H9 (cell line): Measurements from ENCODE around the gene OLFM1. TPM values are rescaled to one million over a fixed set of nuclear protein-coding genes. Genes with fewer than 3 reads are reported as not detected.
A peak's percentile ranks its signal among the peaks of the same experiment; 100 is the strongest.

Source experiments
- DNase-seq: peaks from one replicate; pipeline ENCODE4 v3.0.0-alpha.2; 2017
- H2AFZ ChIP-seq: one replicate; pipeline ENCODE4 v1.6.1; 2013; ENCODE audit warnings: mild to moderate bottlenecking, low read length, control low read depth, moderate library complexity
- H2AK5ac ChIP-seq: 2 replicates; pipeline ENCODE4 v1.6.1; 2013; ENCODE audit warnings: low read length, control low read depth, mixed read lengths; ENCODE audit not compliant: insufficient read length
- H2BK120ac ChIP-seq: one replicate; pipeline ENCODE4 v1.6.1; 2013; ENCODE audit warnings: low read depth, mild to moderate bottlenecking, low read length, control low read depth, inconsistent platforms; ENCODE audit not compliant: poor library complexity, severe bottlenecking
- H2BK12ac ChIP-seq: 2 replicates; pipeline ENCODE4 v1.6.1; 2013; ENCODE audit warnings: low read length, control low read depth, mixed read lengths, low read depth; ENCODE audit not compliant: insufficient read length
- H2BK15ac ChIP-seq: 2 replicates; pipeline ENCODE4 v1.6.1; 2013; ENCODE audit warnings: low read depth, low read length, control low read depth
- H2BK20ac ChIP-seq: one replicate; pipeline ENCODE4 v1.6.1; 2013; ENCODE audit warnings: low read depth, mild to moderate bottlenecking, low read length, control low read depth, inconsistent platforms; ENCODE audit not compliant: poor library complexity, severe bottlenecking
- H2BK5ac ChIP-seq: 2 replicates; pipeline ENCODE4 v1.6.1; 2013; ENCODE audit warnings: low read length, control low read depth, mixed read lengths; ENCODE audit not compliant: insufficient read length
- H3K14ac ChIP-seq: 2 replicates; pipeline ENCODE4 v1.6.1; 2013; ENCODE audit warnings: low read length, control low read depth; ENCODE audit not compliant: insufficient read depth
- H3K18ac ChIP-seq: 2 replicates; pipeline ENCODE4 v1.6.1; 2013; ENCODE audit warnings: low read depth, mild to moderate bottlenecking, mixed read lengths, low read length, control low read depth; ENCODE audit not compliant: insufficient read length
- H3K23ac ChIP-seq: 2 replicates; pipeline ENCODE4 v1.6.1; 2013; ENCODE audit warnings: low read length, control low read depth, mixed read lengths, low read depth; ENCODE audit not compliant: insufficient read length
- H3K23me2 ChIP-seq: 2 replicates; pipeline ENCODE4 v1.6.1; 2013; ENCODE audit warnings: low read depth, mild to moderate bottlenecking, mixed read lengths, low read length, control low read depth; ENCODE audit not compliant: insufficient read length, poor library complexity, severe bottlenecking
- H3K27ac ChIP-seq: 2 replicates; pipeline ENCODE4 v1.5.1; 2013; ENCODE audit warnings: low read length, control low read depth, mixed read lengths, low read depth; ENCODE audit not compliant: insufficient read length
- H3K27me3 ChIP-seq: 2 replicates; pipeline ENCODE4 v1.6.1; 2013; ENCODE audit warnings: low read length, control low read depth, inconsistent platforms; ENCODE audit not compliant: insufficient read depth
- H3K4ac ChIP-seq: 2 replicates; pipeline ENCODE4 v1.6.1; 2013; ENCODE audit warnings: low read depth, mild to moderate bottlenecking, control low read depth, inconsistent platforms, low read length, moderate library complexity
- H3K4me1 ChIP-seq: 2 replicates; pipeline ENCODE4 v1.6.1; 2013; ENCODE audit warnings: low read length, control low read depth, inconsistent platforms; ENCODE audit not compliant: insufficient read depth
- H3K4me2 ChIP-seq: 2 replicates; pipeline ENCODE4 v1.6.1; 2013; ENCODE audit warnings: low read length, control low read depth, mixed read lengths; ENCODE audit not compliant: insufficient read length, insufficient read depth
- H3K56ac ChIP-seq: 2 replicates; pipeline ENCODE4 v1.6.1; 2013; ENCODE audit warnings: low read depth, mild to moderate bottlenecking, mixed read lengths, low read length, control low read depth; ENCODE audit not compliant: insufficient read length
- H3K79me1 ChIP-seq: 2 replicates; pipeline ENCODE4 v1.6.1; 2013; ENCODE audit warnings: low read depth, mild to moderate bottlenecking, moderate library complexity, low read length, control low read depth, inconsistent platforms; ENCODE audit not compliant: insufficient read depth, poor library complexity, severe bottlenecking
- H3K79me2 ChIP-seq: 2 replicates; pipeline ENCODE4 v1.6.1; 2013; ENCODE audit warnings: low read length, control low read depth, inconsistent platforms; ENCODE audit not compliant: insufficient read depth
- H3K9ac ChIP-seq: 2 replicates; pipeline ENCODE4 v1.6.1; 2013; ENCODE audit warnings: low read length, control low read depth, mixed read lengths; ENCODE audit not compliant: insufficient read length; ENCODE audit errors: extremely low read depth
- H3K9me3 ChIP-seq: one replicate; pipeline ENCODE4 v1.6.1; 2013; ENCODE audit warnings: low read depth, low read length, inconsistent platforms; ENCODE audit not compliant: control insufficient read depth
- H3T11ph ChIP-seq: one replicate; pipeline ENCODE4 v1.6.1; 2013; ENCODE audit warnings: mild to moderate bottlenecking, low read length, control low read depth, inconsistent platforms
- H4K20me1 ChIP-seq: one replicate; pipeline ENCODE4 v1.6.1; 2013; ENCODE audit not compliant: control insufficient read depth, insufficient read length, insufficient read depth
- H4K5ac ChIP-seq: 2 replicates; pipeline ENCODE4 v1.6.1; 2013; ENCODE audit warnings: low read depth, mild to moderate bottlenecking, mixed read lengths, low read length, control low read depth; ENCODE audit not compliant: insufficient read length
- H4K8ac ChIP-seq: replicated peaks from 2 replicates; pipeline ENCODE4 v1.6.1; 2013; ENCODE audit warnings: low read length, control low read depth, mixed read lengths, low read depth; ENCODE audit not compliant: insufficient read length
- H4K91ac ChIP-seq: 2 replicates; pipeline ENCODE4 v1.6.1; 2013; ENCODE audit warnings: low read depth, mild to moderate bottlenecking, moderate library complexity, mixed read lengths, low read length, control low read depth; ENCODE audit not compliant: insufficient read length
- H3K27ac Mint-ChIP-seq, 3 experiments: 2 replicates in 2 of 3; 3 replicates in 1 of 3; pipeline ENCODE4 v1.8.0; 2020 to 2021; ENCODE audit warnings: mixed read lengths in 3 of 3, mild to moderate bottlenecking in 1 of 3, moderate library complexity in 1 of 3
- H3K27me3 Mint-ChIP-seq: 2 replicates; pipeline ENCODE4 v1.8.0; 2021; ENCODE audit warnings: low read depth, mild to moderate bottlenecking, moderate library complexity, mixed read lengths
- H3K36me3 Mint-ChIP-seq, 3 experiments: 2 replicates in 2 of 3; 3 replicates in 1 of 3; pipeline ENCODE4 v1.8.0; 2020 to 2021; ENCODE audit warnings: low read depth in 3 of 3, mixed read lengths in 3 of 3; ENCODE audit not compliant: insufficient read depth in 1 of 3
- H3K4me1 Mint-ChIP-seq, 2 experiments: 2 replicates each; pipeline ENCODE4 v1.8.0; 2020; ENCODE audit warnings: mixed read lengths in 2 of 2
- H3K4me3 Mint-ChIP-seq, 2 experiments: 2 replicates in 1 of 2; 3 replicates in 1 of 2; pipeline ENCODE4 v1.8.0; 2020 to 2021; ENCODE audit warnings: mild to moderate bottlenecking in 2 of 2, mixed read lengths in 2 of 2, moderate library complexity in 1 of 2
- H3K9me3 Mint-ChIP-seq, 2 experiments: 2 replicates in 1 of 2; 3 replicates in 1 of 2; pipeline ENCODE4 v1.8.0; 2020; ENCODE audit warnings: mild to moderate bottlenecking in 2 of 2, mixed read lengths in 2 of 2, moderate library complexity in 1 of 2
- CTCF ChIP-seq: fragments of 200-600 bp; sonication (generic); conservative IDR thresholded peaks from 3 replicates; pipeline ENCODE4 v1.8.0; 2021; ENCODE audit warnings: antibody characterized with exemption, mild to moderate bottlenecking
- WGBS: extraction: QIAGEN DNeasy Blood & Tissue Kit; methylation state at CpG from one replicate; pipeline ENCODE4 v1.1.7; 2013; ENCODE audit warnings: missing lambda C conversion rate, low lambda C conversion rate, mixed read lengths; ENCODE audit not compliant: insufficient read length; ENCODE audit errors: extremely low coverage; 5-methylcytosine and 5-hydroxymethylcytosine counted together
- total RNA-seq: library from RNA; stranded (reverse); gene quantifications from 2 replicates; pipeline ENCODE4 v1.2.1, GENCODE V29; 2021

OLFM1 gene
- total RNA-seq, 1 experiment from 2014 or later, result 34.1 TPM

GRCh38 chr9:135151757-135152613 lies 64.5 kb downstream of the OLFM1 start:
- H2AK5ac ChIP-seq, result no peak overlapping the region
- H2BK12ac ChIP-seq, result peak overlapping the region; percentile 46
- H3K14ac ChIP-seq, result no peak overlapping the region; the same call in 1 of the 2 replicates
- no peaks in the 10 kb centered on the region for H3K27me3 ChIP-seq
- H3K27me3 Mint-ChIP-seq, result peaks cover 32% of the 10 kb centered on the region
- no peak overlapping the region for H3K4ac ChIP-seq
- peak overlapping the region in 1 of 3 experiments; percentile 65; a peak in 1 of 7 replicates for H3K27ac Mint-ChIP-seq
- no peak overlapping the region for H2BK20ac ChIP-seq
- H3K4me3 Mint-ChIP-seq, result no peak overlapping the region
- no peak overlapping the region for H4K91ac ChIP-seq
- no peak for DNase-seq
- H2BK120ac ChIP-seq, result no peak overlapping the region
- H3K4me2 ChIP-seq, result no peak overlapping the region
- no peak overlapping the region for H3K23ac ChIP-seq
- peaks cover 13 to 15% of the 10 kb centered on the region in 2 experiments for H3K9me3 Mint-ChIP-seq
- H3K27ac ChIP-seq, result no peak overlapping the region
- H3K79me2 ChIP-seq, result no peaks in the 10 kb centered on the region
- H3K9me3 ChIP-seq, result no peaks in the 10 kb centered on the region
- no peak overlapping the region for H4K5ac ChIP-seq
- H2AFZ ChIP-seq, result no peak overlapping the region
- no peak overlapping the region for H2BK5ac ChIP-seq
- H3K18ac ChIP-seq, result peak overlapping the region; percentile 27
- no peaks in the 10 kb centered on the region for H3K79me1 ChIP-seq
- no peak overlapping the region for H3K56ac ChIP-seq
- no peak overlapping the region for H2BK15ac ChIP-seq
- H3K4me1 Mint-ChIP-seq, result peaks cover 16% of the 10 kb centered on the region in 2 experiments
- no peak overlapping the region for H4K8ac ChIP-seq
- TF ChIP-seq CTCF, result no peak
- no peaks in the 10 kb centered on the region for H4K20me1 ChIP-seq
- H3K9ac ChIP-seq, result no peak overlapping the region
- peaks cover 2 to 7% (median 4%) of the 10 kb centered on the region in 3 experiments; a peak in 6 of 7 replicates for H3K36me3 Mint-ChIP-seq
- no peaks in the 10 kb centered on the region for H3K4me1 ChIP-seq
- H3K23me2 ChIP-seq, result no peaks in the 10 kb centered on the region
- WGBS, result no CpG with 5 or more reads among the region's 6 CpGs
- H3T11ph ChIP-seq, result no peak overlapping the region
